GM21390 (cell line): ENCODE measurements around the gene FBXL17.

ENCODE experiments used
- ATAC-seq: cut with Tn5 transposase; IDR thresholded peaks from one replicate; pipeline ENCODE4 v1.9.1; 2021; ENCODE audit not compliant: unreplicated experiment

FBXL17 gene

DNA sequence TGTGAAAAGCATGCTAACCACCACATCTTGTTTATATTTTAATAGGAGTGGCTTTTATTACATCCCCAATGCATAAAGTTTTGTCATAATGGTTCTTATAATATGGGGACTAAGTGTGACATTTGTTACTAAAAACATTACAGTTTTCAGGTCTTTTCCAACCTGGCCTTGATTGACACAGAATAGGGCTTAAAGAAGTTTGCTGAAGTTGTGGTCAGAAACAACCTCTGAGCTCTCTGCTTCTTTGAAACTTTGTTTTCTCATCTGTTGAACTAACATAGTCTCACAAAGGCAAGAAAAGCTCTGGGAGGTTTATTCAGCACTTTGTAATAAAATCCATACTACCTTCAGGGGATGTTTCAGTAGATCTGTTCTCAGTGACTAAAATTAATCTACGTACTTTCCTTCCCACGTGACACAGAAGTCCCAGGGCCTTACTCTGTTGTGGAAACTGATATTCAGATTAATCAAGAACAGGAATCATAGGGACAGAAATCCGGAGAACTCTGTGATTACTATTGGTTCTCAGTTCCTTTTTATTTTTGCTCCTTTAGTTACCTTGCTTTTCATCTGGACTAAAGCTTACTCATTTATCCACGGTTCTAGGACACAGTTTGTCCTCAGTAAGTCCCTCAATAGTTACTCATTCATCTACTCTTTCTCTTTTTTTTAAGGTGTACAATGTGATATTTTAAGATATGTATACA lies 422.2 kb downstream of the FBXL17 start:
- ATAC-seq, result no peak

DNA sequence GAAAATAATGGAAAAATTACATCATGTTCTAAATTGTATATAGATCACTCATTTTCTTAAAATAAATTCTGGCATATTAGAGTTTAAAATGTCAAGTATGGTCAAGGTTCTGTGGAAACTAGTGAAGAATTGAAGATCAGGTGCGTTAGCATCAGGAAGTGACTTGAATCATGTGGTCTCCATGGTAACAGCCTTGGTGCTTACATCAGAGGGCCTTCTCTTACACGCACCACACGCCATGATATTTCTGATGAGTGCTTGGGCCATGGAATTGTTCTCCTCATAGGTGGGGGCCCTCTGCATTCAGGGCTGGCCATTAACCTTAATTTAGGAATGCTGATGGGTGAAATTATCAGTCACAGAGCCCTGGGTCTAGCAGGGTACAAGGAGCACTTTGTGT lies 423.0 kb downstream of the FBXL17 start:
- no peak for ATAC-seq

- ATAC-seq, result no peak
Observed at GRCh38 chr5:107958432-107958831, 423.5 kb downstream of the FBXL17 start.

- no peak for ATAC-seq
Observed at GRCh38 chr5:107957051-107957450, 424.8 kb downstream of the FBXL17 start.

DNA sequence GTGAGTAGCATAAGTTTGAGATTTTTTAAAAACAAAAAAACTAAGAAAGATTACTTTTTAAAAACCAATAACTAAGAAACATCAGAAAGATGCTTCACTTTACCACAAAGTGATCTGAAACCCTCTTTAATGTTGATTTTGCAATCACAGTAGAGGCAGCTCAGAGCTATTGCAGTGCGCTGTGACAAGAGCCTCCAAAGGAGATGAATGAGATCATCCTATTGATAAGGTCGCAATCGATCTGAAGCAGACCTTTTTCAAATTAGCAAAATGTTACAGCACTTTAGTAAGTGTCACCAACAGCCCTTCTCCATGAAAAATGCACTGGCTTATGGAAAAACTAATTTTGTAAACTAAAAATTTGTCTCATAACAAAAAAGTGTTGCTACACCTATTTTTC lies 426.6 kb downstream of the FBXL17 start:
- no peak for ATAC-seq

- no peak for ATAC-seq
Observed at GRCh38 chr5:107954254-107954653, 427.6 kb downstream of the FBXL17 start.

DNA sequence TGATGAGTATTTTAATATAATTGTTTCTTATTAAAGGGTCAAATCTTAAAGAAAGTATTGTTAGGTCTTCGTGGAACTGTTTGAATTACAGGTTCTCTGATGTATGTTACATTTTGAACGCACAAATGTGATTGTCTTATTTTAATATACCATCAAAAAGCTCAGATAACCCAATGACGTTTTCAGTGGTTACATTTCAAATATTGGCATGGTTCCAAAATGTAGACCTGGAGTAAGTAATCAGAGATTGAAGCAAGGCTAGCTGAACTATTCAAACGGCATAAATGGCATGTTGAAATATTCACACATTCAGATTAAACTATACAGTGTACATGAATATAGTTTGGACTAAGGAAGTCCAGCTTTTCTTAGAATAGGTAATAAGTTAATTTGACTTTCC lies 429.4 kb downstream of the FBXL17 start:
- ATAC-seq, result no peak

DNA sequence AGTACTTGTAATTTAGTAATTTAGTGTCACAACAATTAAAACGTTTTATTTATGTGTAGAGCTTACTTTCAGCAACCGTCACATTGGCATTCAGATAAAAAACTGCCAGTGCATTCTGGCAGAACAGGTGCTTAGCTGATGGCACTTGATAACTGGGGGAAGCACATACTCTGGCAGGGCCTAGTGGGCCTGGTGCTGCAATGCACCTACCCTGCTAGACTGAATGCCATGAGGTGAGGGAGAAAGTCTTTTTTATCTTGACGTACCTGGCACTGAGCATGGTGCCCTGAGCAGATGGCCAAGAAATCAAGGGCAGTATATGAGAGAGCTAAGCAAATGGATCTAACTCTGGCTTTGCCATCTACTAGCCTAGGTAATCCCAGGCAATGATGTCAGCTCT lies 430.6 kb downstream of the FBXL17 start:
- ATAC-seq, result no peak

GRCh38 chr5:107950776-107951175 lies 431.1 kb downstream of the FBXL17 start:
- no peak for ATAC-seq

DNA sequence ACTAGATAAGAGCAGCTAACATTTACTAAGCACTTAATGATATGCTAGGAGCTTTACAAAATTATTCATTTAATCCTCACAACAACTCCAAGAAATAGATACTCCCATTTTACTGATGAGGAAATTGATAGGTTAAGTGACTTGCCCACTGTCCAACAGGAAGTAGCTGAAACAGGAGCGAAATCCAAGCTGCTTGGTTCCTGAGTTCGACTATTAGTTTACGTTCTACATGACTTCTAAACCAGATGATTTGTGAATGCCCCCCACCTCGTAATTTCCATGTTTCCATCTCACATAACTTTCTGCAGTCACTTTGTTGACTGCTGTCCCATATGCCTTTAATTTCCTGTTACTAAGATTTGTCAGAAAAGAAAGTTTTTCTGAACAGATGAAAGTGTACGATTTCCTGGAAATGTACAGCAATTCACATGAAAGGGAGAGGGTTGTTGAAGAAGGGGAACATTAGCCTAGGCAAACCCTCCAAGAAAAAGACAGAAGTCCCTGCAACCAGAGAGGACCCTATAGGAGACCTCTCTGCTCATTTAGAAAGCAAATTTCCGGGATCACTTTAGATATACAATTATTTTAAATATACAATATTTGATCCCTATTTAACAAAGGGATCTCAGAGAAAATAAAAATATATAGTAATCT lies 432.1 kb downstream of the FBXL17 start:
- ATAC-seq, result no peak

GRCh38 chr5:107948377-107948776 lies 433.5 kb downstream of the FBXL17 start:
- ATAC-seq, result no peak

DNA sequence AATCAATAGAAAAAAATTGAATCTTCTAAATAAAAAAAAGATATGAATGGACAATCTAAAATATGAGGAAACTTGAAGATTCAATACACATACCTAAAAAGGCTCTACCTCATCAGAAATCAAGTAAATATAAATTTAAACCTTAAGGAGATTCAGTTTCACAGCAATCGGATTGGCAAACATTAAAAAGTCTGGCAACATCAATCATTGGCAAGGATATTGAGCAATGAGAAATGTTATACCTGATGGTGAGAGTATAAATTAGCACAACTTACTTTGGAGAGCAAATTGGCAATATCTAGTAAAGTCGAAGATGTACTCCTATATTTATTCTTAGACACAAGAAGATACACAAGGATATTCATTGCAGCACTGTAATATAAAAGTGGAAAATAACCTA lies 436.8 kb downstream of the FBXL17 start:
- no peak for ATAC-seq

DNA sequence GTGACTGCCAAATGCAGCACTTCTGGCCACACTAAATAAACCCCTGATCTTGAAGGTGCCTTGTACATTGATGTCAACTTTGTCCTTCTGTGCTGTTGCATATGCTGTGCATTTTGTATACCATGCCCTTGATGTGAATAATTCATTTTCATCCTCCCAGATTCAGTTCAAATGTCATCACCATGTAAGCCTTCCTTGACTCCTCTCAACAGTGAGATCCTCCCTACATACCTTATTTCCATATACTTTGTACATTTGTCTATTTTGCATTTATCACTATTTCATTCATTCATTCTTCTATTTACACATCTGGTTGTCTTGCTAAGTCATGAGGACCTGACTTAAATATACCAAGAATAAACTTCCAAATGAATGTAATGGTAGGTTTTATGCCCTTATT lies 438.0 kb downstream of the FBXL17 start:
- ATAC-seq, result no peak

DNA sequence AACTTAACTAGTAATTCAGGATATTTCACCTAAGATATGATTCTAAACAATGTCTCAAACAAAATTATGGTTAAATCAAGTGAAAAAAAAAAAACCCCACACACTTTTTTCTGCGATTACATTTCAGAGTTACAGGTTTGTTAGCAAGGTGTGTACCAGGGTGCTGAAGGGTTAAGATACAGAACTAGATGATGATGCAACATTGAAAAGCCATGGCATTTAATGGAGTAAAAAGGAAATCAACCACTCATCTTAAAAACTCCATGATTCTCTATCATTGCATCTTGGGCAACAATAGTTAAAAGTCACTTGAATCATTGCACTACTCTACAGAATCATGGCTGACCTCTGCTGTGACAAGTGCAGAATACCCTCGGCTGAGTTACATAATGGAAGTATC lies 440.9 kb downstream of the FBXL17 start:
- ATAC-seq, result no peak

DNA sequence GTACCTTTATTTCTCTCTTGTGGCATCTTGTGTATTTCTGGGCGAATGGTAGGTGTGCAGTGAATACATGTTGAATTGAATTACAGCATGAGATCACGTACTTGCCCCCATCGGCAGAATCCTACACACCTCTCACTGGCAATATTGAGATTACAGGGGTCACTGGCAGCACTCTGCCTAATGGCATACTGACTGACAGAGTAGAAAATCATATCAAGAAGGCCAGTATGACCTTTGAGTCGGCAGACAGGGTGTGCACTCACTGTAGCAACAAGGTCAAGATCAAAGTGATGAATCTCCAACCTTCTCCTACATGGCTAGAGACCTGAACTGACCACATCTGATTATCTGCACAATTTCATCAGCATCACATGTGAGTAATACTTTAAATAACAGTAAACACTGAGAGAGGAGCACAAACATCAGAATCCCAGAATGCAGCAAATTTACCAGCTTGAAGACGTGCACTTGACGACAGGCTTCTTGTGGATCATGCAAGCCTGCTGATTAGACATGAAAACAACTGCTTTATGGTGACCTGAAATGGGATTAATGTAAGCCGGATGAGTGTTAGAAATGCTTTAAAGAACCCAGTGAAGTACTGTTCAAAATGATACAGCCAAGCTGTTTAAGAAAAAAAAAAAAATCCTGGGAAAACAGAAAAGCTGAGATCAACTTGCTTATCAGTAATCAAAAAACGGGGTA lies 444.1 kb downstream of the FBXL17 start:
- ATAC-seq, result no peak

- ATAC-seq, result no peak
Observed at GRCh38 chr5:107937204-107937603, 444.7 kb downstream of the FBXL17 start.

DNA sequence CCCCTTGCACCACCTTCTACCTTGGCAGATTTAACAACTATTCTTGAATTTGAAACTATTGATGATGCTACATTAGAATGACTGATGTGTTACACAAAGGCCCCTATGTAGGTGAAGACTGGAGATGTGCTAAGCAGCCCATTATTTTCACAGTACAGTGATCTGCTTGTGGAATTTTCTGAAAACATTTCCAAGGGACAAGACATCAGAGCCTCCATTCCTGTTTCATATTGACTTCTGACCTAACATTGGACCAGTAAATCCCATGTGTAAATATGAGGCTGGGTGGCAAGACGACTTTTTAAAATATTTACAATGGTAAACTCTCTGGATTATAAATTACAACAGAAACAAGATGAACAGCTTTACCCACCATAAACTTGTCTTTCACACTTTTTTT lies 445.4 kb downstream of the FBXL17 start:
- no peak for ATAC-seq

GRCh38 chr5:107935645-107936044 lies 446.3 kb downstream of the FBXL17 start:
- ATAC-seq, result no peak

DNA sequence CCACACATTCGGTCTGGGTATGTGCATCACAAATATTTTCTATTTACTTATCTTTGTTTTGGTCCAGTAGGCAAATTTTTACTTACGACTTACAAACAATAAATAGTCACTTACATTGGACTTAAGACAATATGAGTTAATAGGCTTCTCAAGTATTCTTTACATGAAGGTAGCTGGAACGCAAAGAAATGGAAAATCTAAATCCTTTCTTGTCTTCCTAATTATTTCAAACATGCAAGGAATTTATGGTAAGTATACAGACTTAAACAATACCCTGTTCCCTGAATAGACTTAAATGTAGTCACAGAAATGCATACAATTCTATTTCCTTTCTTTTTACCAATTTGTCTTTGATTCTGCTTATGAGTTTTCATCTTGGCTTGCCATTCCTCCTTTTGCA lies 448.6 kb downstream of the FBXL17 start:
- ATAC-seq, result no peak

DNA sequence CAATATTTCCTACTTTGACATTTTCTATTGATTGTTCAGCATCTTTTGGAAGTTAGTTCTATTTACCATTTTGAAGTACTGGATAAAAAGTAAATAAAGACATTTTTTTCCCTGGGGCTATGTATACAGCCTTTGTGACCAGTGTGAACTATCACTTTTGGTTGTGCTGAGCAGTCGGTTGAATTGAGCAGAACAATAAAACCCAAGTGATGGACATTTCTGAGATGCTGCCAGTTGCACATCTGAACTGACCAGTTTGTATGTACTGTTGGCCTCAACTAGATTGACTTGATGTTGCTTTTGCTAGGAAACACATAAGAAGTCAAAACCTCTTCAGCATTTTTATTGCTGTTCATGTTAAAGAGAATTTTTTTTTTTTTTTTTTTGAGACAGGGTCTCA lies 451.0 kb downstream of the FBXL17 start:
- no peak for ATAC-seq

GRCh38 chr5:107930092-107930491 lies 451.8 kb downstream of the FBXL17 start:
- ATAC-seq, result no peak

DNA sequence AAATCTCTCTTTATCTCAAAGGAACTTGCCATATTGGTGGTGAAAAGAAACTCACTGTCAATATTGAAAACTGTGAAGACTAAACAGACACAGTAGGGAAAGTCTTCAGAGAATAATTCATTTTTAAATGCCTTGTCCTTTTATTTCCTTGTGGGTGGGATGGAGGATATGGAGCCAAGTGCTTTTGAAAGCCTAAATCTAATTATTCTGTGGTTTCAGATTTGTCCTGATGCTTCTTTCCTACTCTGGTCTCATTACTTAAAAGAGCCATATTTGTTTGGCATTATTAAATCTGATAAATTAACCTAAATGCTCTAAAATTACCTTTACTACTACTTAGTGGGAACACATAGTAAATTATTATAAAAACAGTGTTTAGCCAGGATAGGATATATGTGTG lies 452.8 kb downstream of the FBXL17 start:
- ATAC-seq, result no peak
